Neural cell (in vitro differentiated cells): ENCODE data around the gene RPS6KA3.

ENCODE experiments used
- EP300 ChIP-seq: fragments of 450-650 bp; conservative IDR thresholded peaks from 2 replicates; pipeline ENCODE4 v1.6.1; 2014; ENCODE audit warnings: antibody characterized with exemption, mild to moderate bottlenecking, moderate library complexity; ENCODE audit not compliant: poor library complexity, severe bottlenecking
- EZH2 ChIP-seq: fragments of 200-600, 300-800 bp; shearing (Covaris generic), sonication (generic); IDR thresholded peaks from 2 replicates; pipeline ENCODE4 v1.6.1; 2014; ENCODE audit warnings: antibody characterized with exemption, low read length, borderline replicate concordance, mild to moderate bottlenecking; ENCODE audit not compliant: insufficient read depth, poor library complexity, severe bottlenecking
- POLR2AphosphoS5 ChIP-seq: IDR thresholded peaks from 2 replicates; pipeline ENCODE4 v1.6.1; 2012
- RAD21 ChIP-seq: fragments of 450-650 bp; conservative IDR thresholded peaks from 2 replicates; pipeline ENCODE4 v1.6.1; 2014; ENCODE audit warnings: antibody characterized with exemption, mild to moderate bottlenecking, moderate library complexity
- SMC3 ChIP-seq: fragments of 450-650 bp; conservative IDR thresholded peaks from 2 replicates; pipeline ENCODE4 v1.6.1; 2014; ENCODE audit warnings: antibody characterized with exemption, mild to moderate bottlenecking, moderate library complexity; ENCODE audit not compliant: poor library complexity
- TAF1 ChIP-seq: IDR thresholded peaks from 2 replicates; pipeline ENCODE4 v1.6.1; 2012; ENCODE audit warnings: low read depth
- TF ChIP-seq, protein P1 (sequence below): fragments of 450-650 bp; IDR thresholded peaks from 2 replicates; pipeline ENCODE4 v1.5.1; 2014; ENCODE audit warnings: antibody characterized with exemption, mild to moderate bottlenecking, moderate library complexity; ENCODE audit not compliant: poor library complexity, severe bottlenecking
- TF ChIP-seq, protein P2 (sequence below): IDR thresholded peaks from 2 replicates; pipeline ENCODE4 v1.6.1; 2012; ENCODE audit warnings: borderline replicate concordance

DNA sequence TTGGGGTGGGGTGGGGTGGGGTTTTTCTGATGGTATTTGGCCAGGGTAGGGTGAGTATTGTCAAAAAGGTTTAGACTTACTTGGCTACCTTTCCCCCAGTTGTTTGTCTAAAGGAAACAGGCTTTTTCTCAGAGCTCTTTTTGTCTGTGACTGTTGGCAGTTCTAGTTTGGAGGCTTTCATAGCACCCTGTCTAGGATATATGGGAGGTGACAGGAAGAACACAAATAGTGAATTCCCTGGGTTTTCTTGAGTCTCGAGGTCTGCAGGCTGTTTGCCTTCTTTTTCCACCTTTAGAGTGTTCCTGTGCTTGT, 13.5 kb downstream of the RPS6KA3 start:
- TF ChIP-seq, protein P1, sequence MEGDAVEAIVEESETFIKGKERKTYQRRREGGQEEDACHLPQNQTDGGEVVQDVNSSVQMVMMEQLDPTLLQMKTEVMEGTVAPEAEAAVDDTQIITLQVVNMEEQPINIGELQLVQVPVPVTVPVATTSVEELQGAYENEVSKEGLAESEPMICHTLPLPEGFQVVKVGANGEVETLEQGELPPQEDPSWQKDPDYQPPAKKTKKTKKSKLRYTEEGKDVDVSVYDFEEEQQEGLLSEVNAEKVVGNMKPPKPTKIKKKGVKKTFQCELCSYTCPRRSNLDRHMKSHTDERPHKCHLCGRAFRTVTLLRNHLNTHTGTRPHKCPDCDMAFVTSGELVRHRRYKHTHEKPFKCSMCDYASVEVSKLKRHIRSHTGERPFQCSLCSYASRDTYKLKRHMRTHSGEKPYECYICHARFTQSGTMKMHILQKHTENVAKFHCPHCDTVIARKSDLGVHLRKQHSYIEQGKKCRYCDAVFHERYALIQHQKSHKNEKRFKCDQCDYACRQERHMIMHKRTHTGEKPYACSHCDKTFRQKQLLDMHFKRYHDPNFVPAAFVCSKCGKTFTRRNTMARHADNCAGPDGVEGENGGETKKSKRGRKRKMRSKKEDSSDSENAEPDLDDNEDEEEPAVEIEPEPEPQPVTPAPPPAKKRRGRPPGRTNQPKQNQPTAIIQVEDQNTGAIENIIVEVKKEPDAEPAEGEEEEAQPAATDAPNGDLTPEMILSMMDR = no peak
- no peak for TF ChIP-seq EZH2
- no peak for TF ChIP-seq POLR2AphosphoS5
- TF ChIP-seq TAF1 = no peak
- no peak for TF ChIP-seq EP300
- TF ChIP-seq, protein P2, sequence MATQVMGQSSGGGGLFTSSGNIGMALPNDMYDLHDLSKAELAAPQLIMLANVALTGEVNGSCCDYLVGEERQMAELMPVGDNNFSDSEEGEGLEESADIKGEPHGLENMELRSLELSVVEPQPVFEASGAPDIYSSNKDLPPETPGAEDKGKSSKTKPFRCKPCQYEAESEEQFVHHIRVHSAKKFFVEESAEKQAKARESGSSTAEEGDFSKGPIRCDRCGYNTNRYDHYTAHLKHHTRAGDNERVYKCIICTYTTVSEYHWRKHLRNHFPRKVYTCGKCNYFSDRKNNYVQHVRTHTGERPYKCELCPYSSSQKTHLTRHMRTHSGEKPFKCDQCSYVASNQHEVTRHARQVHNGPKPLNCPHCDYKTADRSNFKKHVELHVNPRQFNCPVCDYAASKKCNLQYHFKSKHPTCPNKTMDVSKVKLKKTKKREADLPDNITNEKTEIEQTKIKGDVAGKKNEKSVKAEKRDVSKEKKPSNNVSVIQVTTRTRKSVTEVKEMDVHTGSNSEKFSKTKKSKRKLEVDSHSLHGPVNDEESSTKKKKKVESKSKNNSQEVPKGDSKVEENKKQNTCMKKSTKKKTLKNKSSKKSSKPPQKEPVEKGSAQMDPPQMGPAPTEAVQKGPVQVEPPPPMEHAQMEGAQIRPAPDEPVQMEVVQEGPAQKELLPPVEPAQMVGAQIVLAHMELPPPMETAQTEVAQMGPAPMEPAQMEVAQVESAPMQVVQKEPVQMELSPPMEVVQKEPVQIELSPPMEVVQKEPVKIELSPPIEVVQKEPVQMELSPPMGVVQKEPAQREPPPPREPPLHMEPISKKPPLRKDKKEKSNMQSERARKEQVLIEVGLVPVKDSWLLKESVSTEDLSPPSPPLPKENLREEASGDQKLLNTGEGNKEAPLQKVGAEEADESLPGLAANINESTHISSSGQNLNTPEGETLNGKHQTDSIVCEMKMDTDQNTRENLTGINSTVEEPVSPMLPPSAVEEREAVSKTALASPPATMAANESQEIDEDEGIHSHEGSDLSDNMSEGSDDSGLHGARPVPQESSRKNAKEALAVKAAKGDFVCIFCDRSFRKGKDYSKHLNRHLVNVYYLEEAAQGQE = no peak
- TF ChIP-seq RAD21 = no peak
- TF ChIP-seq SMC3 = no peak
